ENCODE data around the gene MAP2K3.
A peak's percentile ranks its signal among the peaks of the same experiment; 100 is the strongest.

The MAP2K3 gene

DNA sequence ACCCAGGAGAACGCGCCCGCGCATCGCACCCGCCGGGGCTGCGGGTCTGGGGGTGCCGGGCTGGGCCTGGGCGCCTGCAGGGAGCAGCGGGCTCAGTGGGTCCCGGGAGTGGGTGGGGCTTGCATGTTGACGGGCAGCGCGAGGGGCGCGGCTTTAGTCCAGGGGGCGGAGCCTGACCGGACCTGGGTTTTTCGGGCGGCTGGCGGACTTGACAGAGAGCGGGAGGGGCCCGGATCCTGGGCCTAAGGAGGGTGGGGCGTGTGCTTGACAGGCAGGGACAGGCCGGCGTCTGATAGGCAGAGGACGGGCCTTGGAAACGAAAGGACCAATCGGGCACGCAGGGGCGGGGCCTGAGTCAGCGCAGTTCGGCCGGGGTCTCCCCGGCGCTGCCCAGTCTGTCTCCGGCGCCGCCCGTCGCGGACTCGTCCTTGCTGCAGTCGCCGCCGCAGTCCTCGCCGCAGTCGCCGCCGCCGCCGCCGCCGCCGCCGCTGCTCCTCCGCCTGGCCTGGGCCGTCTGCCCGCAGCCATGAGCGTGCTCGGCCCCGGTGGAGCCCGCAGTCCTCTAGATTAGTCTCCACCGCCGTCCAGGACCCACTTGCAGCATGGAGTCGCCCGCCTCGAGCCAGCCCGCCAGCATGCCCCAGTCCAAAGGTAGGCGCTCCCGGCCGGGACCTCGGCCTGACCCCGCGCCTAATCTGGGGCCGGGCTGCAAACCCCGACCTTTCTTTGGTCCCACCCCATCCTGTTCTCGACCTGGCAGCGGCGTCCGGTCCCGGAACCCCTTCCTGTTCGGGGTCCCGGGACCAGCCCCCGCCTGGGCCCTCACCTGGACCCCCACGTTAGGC lies at the start of gene MAP2K3:
Gene MAP2K3 (plus strand): TSS at position 393 of the 845 bp plus-strand sequence. CDS start 210 bp downstream, at position 603.
- peak; percentile 100 for DNase-seq (ENCODE audit: low spot score)

DNA sequence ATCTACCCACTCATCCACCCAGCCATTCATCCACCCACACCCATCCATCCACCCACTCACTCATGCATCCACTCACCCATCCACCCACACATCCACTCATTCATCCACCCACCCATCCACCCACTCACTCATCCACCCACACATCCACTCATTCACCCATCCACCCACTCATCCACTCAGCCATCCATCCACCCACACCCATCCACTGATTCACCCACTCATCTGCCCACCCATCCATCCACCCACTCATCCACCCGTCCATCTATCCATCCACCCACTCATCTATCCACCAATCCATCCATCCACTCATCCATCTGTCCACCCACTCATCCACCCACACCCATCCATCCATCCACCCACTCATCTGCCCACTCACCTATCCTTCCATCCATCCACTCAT lies 48.6 kb upstream of the MAP2K3 start:
- DNase-seq (ENCODE audit: low spot score) = no peak

DNA sequence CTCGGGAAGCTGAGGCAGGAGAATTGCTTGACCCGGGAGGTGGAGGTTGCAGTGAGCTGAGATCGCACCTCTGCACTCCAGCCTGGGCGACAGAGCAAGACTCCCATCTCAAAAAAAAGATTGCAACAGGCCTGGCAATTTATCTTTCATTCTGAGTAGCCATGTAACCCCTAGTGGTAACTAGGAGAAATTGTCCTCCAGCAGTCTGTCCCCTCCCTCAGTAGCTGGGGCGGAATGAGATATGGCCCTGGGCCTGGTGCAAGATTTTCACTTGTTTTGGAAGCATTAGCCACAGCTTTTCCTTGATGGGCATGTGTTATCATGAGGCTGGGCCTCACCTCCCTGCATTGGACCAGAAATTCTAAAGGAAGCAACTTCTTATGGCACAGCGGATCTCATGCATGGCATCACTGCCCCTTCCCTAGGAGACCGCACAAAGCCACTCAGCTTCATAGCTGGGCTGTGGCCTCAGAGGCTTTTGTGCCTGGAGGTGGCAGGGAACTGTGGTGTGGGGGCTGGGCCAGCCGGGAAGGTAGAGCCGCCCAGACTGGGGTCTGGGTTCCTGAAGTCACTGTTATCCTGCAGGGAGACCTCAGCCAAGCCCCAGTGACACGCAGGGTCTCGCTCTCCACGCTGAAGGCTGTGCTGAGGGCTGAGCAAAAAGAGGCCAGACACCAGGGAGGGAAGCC lies 44.7 kb upstream of the MAP2K3 start:
- no peak for DNase-seq (ENCODE audit: low spot score)

DNA sequence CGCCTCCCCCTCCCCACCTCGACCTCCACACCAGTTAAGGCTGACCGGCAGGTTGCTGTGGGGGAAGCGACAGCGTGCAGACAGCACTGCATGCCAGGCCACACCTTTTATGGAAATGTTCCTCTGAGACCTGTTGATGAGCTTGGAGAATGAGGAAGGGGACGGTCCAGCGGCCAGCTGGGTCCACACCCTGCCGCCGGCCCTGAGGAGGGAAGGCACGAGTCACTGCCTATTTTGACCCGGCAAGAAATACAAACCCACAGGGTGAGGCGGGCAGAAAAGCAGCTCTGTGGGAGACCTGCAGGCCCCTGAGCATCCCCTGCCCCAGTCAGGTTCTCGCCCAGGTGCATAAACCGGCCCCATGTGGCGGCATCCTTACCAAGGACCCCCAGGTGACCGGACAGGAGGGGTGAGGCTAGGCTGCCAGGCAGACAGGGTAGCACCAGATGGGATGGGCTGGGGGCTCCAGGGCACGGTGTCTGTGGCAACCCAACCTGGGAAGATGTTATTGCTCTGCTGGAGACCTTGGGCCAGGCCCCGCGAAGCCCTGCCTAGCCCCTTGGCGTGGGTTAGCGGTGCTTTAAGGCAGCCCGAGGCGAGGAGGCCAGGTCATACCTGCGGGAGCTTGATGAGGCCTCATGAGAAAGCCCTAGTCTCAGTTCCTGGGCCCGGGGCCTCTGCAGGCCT lies 44.0 kb upstream of the MAP2K3 start:
- no peak for DNase-seq (ENCODE audit: low spot score)

DNA sequence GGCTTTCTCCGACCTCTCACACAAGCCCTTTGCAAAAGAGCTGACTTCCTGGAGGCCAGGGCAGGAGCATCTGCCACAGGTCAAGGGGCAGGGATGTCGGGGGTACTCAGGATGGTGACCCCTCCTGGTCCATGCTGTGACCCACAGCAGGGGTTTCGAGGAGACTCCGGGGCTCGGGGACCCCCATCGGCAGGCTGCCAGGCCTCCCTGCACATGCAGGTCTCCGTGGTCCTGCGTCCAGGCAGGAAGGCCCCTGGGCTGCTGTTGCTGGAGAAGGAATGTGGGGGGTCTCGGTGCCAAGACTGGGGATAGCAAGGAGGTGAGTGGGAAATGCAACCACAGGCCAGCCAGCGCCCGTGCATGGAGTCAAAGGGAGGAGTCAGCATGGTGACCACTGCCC lies 42.9 kb upstream of the MAP2K3 start:
- no peak for DNase-seq (ENCODE audit: low spot score)

DNA sequence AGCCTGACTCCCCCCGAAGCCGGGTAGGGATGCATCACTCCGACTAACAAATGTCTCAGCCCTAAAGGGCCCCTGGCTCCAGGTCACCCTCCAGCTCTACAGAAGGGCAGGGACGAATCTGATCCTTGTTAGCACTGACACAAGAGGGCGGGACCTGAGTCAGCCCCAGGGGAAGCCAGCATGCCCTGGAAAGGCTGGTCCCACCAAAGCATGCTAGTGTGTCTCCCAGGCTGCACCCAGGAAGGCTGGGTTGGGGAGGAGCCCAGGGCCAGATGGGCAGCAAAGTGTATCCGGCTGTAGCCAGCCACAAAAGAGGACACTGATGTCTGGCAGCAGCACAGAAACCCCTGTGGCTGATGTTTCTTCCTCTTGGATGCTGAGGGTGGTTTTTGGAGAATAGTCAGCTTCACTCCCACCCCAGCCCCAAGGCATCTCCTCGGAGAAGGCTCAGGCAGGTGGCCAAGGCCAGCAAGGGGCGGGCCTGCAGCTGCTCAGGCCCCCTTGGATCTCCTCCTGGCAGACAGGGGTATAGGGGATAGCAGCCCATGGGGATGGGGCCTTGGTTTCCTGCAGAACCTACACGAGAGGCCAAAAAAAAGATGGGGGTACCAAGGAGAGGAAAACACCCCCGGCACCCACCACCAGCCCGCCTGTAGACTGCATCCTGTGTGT lies 42.3 kb upstream of the MAP2K3 start:
- no peak for DNase-seq (ENCODE audit: low spot score)

DNA sequence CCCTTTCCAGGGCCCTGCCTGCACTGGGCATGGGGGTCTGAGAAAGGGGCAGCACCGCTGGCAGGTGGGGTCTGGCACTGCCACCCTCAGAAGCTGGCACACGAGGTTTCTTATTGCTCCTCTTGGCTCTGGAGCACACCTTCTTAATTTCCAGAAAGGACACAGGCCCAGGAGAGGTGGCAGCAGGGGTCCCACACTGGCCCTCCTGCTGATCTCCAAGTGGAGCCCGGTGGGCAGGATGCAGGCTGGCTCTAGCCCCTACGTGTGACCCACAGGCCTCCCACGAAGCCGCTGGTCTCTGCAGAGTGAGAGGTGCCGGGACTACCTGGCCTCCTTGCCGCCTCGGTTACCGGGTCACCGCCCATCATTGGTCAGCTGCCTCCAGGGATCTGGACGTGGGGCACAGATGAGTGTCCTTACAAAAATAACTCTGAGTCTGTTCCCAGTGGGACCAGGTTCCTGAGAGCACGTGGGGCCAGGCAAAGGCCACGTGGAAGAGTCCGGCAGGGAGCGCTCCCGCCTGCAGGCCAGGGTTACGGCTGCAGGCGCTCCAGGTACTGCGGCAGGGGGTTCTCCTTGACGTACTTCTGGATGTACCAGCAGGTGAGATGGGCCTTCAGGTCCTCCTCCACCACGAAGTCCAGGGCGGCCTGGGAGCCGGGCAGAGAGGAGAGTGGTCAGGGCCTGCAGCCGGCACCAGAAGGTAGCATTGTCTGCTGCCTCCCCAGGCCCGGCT lies 41.6 kb upstream of the MAP2K3 start:
- DNase-seq (ENCODE audit: low spot score) = no peak

DNA sequence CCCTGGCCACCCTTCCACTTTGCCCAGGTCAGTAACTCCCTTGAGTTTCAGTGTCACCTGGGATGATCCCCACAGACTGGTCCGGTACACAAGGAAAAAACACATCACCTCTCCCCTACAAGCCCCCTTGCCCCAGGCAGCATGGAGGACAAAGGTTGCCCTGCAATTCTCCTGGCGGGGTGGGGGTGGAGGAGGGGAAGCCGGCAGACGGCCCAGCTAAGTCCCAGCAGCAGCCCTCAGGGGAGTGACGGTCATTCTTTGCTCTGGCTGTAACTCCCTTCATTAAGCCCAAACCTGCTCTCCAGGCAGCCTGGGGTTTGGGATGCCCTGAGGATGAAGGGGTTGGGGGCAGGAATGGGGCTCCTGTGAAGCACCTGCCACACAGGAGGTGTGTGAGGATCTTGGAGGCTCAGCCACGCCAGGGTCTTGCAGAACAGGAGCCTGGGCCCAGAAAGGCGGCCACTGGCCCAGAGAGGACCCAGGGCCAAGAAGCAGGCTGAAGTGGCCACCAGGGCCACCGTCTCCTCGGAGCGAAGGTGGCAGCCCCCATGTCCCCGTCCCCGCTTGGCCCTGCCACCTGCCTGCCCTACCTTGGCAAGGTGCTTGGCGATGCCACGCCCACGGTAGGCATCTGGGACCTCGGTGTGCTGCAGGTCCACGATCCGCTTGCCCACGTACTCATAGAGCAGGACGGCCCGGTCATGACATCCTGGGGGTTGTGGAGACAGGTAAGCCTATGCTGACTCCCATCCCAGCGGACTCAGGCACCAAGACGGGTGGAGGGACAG lies 40.8 kb upstream of the MAP2K3 start:
- no peak for DNase-seq (ENCODE audit: low spot score)

DNA sequence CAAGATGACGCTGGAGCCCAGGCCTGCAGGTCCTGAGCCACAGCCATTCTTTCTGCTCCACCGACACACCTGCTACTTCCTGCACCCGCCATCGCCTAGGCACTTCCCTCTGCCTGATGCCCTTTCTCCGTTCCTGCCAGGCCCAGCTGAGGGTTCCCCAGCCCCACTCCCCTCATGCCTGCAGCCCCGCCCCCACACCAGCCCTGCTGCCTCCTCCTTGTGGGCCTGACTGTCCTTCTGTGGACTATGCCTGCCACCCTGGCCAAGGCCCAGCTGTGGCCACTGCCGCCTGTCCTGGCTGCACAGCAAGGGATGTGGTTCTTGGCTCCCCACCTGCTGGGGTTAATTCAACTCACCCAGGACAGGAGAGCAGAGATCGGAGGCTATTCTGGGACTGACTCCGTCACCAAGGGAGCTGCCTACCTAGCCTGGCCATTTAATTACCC lies 38.8 kb upstream of the MAP2K3 start:
- no peak for DNase-seq (ENCODE audit: low spot score)

DNA sequence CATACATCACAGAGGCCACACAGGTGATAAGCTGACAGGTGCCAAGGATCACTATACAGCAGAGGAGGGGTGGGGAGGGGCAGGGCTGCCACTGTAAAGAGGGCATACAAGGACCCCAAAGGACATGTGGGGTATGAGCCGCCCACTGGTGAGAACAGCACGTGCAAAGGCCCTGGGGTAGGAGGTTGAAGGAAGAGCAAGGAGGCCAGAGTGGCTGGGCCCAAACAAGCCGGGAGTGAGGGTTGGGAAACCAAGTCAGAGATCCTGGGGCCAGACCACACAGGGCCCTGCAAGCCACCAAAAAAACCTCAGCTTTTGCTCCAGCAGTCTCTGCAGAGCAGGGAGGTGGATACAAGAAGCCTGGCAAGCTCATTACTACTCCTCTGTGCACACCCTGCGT lies 37.8 kb upstream of the MAP2K3 start:
- DNase-seq (ENCODE audit: low spot score) = no peak

DNA sequence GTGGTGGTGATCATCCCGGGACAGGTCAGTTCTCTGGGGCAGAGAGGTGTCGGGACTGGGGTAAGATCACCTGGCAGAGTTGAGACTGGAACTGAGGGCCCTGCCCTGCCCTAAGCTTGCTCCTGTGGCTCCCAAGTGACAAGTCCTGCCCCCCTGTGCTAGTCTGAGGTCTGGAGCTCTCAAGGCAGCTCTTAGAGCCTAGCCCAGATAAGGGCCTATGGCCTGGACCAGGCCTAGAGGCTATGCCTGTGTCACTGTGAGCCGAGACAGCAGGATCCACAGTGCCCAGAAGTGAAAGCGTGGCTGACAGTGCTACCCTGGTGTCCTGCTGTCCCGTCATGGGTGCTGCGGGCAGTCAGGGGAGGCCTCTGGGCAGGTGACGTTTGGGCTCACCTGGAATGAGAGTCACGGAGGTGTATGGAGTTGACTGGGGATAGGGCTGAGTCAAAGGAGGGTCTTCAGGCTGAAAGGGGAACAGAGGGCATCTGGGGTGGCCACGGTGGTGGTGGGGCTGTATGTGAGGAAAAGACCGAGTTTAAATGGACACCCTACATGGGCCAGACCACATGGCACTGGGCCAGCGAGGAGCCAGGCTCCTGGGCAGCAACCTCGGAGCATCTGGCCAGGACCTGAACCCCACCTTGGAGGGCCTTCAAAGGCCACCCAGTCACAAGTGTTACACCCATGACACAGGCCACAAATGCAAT lies 36.8 kb upstream of the MAP2K3 start:
- no peak for DNase-seq (ENCODE audit: low spot score)

DNA sequence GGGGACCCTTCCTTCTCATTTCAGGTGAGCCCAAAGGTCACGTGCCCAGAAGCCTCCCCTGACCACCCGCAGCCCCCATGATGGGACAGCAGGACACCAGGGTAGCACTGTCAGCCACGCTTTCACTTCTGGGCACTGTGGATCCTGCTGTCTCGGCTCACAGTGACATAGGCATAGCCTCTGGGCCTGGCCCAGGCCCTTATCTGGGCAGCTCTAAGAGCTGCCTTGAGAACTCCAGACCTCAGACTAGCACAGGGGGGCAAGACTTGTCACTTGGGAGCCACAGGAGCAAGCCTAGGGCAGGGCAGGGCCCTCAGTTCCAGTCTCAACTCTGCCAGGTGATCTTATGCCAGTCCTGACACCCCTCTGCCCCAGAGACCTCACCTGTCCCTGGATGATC lies 36.0 kb upstream of the MAP2K3 start:
- DNase-seq (ENCODE audit: low spot score) = no peak

DNA sequence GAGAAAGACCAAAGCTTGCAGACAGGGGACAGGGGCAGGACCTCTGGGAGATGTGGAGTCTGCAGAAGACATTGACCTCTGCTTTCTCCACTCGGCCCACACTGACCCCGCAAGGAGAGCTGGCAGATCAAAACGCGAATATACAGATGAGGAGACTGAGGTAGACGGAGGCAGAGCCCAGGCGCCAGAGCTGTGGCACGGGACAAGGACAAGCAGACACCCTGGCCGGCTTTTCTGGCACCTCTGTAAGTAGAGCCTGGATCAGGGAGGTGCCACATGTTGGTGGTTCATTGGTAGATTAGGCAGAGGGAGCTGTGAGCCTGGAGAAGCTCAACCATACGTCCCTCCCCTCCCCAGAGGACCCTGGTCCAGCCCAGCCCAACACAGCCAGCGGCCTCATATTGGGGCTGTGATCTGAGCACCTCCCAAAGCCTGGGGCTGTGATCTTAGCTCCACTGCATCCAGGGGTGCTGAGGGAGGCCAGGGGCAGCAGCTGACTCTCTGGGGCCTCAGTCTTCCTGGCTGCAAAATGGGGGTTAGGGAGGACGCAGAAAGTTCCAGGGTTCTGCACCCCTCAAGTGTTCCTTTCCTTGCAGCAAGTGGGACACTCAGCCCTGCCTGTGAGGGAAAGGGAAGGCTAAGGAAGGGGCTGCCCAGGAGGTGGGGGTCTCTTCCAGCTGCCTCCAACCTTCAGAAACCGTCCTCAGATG lies 35.3 kb upstream of the MAP2K3 start:
- no peak for DNase-seq (ENCODE audit: low spot score)

DNA sequence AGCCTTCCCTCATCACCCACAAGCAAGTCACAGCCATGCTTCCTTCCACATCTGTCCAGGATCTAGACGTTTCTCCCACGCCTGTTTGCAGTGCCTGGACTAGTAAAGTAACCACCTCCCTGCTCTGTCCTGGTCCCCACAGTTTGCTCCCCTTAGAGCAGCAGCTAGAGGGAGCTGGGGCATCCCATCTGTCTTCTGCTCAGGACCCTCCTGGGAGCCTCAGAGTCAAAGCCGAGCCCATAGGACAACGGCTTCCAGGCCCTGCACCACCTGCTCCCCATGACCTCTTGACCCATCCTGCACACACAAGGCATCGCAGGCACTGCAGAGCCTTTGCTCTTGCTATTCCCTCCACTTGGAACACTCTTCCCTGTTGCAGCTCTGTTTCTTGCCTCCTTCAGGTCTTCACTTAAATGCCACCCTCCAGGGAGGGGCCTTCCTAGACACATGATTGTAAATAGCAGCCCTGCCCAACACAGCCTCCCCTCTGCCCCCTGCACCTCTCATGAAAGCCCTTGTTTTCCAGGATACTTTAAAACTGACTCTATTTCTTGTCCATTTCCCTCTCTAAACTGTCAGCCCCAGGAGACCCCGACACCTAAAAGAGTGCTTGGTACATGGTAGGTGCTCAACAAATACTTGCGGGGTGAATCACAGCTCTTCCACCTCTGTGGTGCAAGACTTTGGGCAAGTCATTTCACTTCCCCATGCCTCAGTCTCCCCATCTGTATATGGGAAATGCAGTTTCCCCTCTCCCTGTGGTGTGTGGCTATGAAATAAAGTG lies 34.4 kb upstream of the MAP2K3 start:
- DNase-seq (ENCODE audit: low spot score) = no peak

DNA sequence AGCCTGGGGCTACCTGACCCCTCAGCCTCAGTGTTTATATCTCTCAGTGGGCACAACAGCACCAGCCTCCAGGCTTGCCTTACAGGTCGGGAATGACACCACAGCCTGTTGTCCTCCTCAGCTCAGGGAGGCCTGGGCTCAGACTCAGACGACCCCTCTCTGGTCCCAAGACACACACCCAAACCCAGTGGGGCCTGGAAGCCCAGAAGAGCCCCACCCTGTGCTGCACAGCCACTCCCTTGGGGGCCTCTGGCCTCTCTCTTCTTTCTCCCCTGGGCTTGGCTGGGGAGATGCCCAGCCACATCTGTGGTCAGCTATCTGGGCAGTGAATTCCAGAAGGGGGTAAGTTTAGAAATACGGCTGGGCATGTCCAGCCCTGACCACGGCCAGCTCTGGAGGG lies 33.7 kb upstream of the MAP2K3 start:
- DNase-seq (ENCODE audit: low spot score) = no peak

DNA sequence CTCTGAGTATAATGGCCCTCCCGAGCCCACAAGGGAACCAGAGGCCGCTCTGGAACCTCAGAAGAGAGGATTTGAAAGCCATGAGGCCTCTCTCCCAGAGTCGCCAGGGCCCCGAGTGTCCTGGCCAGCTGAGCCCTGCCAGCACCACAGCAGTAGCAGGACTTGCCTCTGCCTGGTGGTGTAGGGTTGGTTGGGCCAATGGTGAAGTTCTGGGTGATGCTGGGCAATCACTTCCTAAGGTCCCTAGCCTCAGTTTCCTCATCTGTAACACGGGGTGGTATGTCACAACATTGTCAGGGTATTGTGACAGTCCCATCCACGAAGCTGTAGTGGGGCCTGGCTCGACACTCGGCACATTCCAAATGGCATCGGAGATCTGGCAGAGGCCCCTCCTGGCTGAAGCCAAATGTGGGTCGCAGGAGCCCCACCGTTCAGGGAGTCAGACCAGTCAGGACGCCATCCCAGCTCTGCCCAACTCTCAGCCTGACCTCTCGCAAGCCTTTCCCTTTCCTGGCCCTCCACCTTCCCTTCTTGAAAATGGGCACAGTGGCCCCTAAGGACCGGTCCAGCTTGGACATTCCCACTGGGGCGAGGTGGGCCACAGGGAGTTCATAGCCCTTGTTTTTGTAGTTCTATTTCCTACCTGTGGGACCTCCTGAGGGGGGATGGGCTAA lies 33.0 kb upstream of the MAP2K3 start:
- DNase-seq (ENCODE audit: low spot score) = no peak

DNA sequence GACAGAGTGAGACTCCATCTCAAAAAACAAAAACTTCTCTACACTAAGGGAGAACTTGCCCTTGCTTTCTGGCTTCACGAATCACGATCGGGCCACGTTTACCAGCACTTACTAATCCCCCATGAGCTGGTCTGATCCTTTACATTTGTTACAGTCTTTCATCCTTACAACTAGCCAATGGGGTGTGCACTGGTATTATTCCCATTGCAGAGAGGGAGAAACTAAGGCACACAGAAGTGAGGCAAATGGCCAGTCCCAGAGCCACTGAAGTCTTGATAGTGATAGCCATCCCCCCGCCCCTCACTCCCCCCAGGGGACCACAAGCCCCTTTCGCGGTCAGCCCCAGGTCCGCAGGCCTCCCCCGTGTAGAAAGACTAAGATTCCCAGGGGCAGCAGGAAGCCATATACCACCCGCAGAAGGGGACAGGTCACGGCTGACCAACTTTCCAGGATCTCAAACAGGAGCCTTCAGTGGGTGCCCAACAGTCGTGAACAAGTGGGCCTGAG lies 32.2 kb upstream of the MAP2K3 start:
- DNase-seq (ENCODE audit: low spot score) = no peak

Data from Ammon's horn (tissue), 1 donor.